ENCODE results near the gene TMEM131L.
"Not testable (repeated sequence)": the region's sequence is repeated elsewhere in the genome, so short reads cannot be mapped to it uniquely, and the experiment has no call there.

The TMEM131L gene

DNA sequence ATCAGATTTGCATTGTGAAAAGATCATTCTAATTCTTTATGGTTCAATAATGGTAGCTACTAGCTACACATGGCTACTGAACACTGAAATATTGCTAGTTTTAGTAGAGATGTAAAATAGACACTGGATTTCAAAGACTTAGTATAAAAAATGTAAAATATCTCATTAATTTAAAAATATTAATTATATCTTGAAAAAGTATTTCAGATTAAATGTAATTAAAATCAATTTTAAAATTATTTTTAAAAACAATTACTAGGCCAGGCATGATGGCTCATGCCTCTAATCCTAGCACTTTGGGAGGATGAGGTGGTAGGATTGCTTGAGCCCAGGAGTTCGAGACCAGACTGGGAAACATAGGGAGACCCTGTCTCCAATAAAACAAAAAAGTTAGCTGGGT is 197.5 kb downstream of the TMEM131L start:
- TF ChIP-seq, protein P1, sequence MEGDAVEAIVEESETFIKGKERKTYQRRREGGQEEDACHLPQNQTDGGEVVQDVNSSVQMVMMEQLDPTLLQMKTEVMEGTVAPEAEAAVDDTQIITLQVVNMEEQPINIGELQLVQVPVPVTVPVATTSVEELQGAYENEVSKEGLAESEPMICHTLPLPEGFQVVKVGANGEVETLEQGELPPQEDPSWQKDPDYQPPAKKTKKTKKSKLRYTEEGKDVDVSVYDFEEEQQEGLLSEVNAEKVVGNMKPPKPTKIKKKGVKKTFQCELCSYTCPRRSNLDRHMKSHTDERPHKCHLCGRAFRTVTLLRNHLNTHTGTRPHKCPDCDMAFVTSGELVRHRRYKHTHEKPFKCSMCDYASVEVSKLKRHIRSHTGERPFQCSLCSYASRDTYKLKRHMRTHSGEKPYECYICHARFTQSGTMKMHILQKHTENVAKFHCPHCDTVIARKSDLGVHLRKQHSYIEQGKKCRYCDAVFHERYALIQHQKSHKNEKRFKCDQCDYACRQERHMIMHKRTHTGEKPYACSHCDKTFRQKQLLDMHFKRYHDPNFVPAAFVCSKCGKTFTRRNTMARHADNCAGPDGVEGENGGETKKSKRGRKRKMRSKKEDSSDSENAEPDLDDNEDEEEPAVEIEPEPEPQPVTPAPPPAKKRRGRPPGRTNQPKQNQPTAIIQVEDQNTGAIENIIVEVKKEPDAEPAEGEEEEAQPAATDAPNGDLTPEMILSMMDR (IDR thresholded peaks at IDR 0.05), result no peak
- TF ChIP-seq ZFX (IDR thresholded peaks at IDR 0.05; ENCODE audit: borderline replicate concordance), result no peak

DNA sequence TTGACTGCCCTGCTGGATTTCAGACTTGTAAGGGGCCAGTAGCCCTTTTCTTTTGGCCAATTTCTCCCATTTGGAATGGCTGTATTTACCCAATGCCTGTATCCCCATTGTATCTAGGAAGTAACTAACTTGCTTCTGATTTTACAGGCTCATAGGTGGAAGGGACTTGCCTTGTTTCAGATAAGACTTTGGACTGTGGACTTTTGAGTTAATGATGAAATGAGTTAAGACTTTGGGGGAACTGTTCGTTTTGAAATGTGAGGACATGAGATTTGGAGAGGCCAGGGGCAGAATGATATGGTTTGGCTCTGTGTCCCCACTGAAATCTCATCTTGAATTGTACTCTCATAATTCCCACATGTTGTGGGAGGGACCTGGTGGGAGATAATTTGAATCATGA is 200.3 kb downstream of the TMEM131L start:
- H3K27ac ChIP-seq, result not testable (repeated sequence)

More for the DNA sequence above, 197.5 kb downstream of the TMEM131L start:
- no peak overlapping the region for H3K27ac ChIP-seq

DNA sequence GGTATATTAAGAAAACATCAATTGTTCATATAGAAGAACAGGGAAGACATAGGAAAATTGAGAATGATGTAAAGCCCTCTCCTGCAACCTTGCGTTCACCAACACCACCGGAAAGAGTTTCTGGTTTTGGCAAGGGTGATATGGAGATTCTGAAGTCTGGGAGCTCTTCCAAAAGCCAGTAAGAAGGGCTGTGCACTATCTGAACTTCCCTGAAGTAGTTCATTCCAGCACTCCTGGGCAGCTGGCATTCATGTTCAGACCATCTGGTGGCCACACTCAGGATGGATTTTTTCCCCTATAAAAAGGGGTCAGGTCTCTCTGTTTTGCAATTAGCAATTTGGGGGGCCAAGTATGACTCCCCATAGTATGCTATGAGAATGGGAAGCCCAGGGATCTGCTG is 202.5 kb downstream of the TMEM131L start:
- H3K27ac ChIP-seq, result no peak overlapping the region
- TF ChIP-seq ZFX (IDR thresholded peaks at IDR 0.05; ENCODE audit: borderline replicate concordance), result no peak
- TF ChIP-seq, protein P1 (IDR thresholded peaks at IDR 0.05), result no peak

DNA sequence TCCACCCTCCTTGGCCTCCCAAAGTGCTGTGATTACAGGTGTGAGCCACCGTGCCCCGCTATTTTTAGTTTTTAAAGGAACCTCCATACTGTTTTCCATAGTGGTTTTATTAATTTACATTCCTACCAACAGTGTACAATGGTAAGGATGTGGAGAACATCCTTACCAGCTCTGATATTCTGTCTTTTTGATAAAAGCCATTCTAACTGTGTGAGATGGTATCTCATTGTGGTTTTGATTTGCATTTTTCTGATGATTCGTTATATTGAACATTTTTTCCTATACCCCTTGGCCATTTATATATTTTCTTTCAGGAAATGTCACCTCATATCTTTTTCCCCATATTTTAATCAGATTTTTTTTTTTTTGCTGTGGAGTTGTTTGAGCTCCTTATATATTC is 203.7 kb downstream of the TMEM131L start:
- TF ChIP-seq ZFX (IDR thresholded peaks at IDR 0.05; ENCODE audit: borderline replicate concordance), result no peak
- TF ChIP-seq, protein P1 (IDR thresholded peaks at IDR 0.05), result no peak
- H3K27ac ChIP-seq, result no peak overlapping the region

DNA sequence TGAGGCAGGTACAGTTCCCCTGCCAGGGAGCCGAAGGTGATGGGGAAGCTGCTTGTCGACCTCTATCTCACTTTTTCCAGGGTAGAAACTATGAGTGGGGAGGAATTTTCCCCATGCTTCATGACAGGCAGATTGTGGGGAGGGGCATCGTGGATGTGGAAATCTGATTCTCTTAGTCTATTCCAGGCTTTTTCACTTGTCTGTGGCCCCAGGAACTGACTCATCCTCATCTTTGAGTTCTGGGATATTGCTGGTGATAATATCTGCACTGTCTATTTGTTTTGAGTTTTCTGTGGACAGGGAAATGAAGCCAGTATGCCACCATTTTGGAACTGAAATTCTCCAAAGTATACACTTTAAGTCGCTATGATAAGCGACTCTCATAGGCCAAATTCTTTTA is 210.3 kb downstream of the TMEM131L start:
- TF ChIP-seq ZFX (IDR thresholded peaks at IDR 0.05; ENCODE audit: borderline replicate concordance), result no peak
- TF ChIP-seq, protein P1 (IDR thresholded peaks at IDR 0.05), result no peak
- H3K27ac ChIP-seq, result no peak overlapping the region

DNA sequence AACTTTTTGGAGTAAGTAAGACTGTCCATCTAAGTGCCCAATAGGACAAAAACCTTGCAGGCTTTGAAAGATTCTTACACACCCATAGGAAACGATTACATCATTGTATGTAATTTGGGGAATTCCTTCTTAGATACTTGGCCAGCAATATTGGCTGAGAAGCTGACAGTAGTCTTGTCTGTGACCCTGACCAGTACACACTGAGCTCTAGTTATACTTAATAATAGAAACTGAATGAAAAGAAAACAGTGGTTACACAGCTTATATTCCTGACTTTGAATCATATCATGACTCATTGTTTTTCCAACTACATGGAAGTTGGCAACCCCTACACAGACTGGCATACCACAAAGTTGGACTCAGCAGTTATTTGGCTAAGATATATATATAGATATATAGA is 210.8 kb downstream of the TMEM131L start:
- H3K27ac ChIP-seq, result no peak overlapping the region
- TF ChIP-seq, protein P1 (IDR thresholded peaks at IDR 0.05), result no peak

DNA sequence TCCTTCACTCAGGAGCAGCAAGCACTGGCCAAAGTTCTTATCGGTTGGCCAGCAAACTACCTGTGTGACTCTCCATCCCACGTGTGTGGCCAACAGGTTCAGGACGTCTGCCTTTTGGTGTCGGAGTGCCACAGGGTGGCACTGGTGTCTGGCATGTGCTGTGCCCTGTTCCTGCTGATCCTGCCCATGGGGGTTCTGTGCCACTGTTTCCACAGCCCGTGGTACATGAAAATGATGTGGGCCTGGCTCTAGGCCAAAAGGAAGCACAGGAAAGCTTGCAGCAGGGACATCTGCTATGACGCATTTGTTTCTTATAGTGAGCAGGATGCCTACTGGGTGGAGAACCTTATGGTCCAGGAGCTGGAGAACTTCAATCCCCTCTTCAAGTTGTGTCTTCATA is 213.3 kb downstream of the TMEM131L start:
- no peak for TF ChIP-seq ZFX (IDR thresholded peaks at IDR 0.05; ENCODE audit: borderline replicate concordance)
- TF ChIP-seq, protein P1 (IDR thresholded peaks at IDR 0.05), result no peak
- no peak overlapping the region for H3K27ac ChIP-seq

DNA sequence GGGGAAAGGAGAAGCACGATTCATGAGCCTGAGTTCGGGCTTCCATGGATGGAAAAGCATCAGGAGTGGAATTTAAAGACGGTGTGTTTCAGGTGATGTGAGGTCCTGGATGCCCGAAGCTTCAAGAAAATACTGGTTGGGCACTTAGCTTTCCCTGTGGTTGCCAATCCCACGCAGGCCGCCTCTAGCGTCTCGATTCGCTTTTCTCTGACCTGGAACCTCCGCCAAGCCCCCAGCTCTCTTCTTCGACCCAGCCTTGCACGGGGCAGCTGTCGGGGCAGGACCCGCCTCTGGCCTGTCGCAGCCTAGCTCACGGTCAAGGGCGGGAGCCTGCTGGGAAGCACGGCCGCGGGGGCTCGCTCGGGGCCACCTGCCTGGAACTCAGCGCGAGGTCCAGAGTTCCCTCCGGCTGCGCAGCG is 217.6 kb downstream of the TMEM131L start:
- H3K27ac ChIP-seq, result no peak overlapping the region
- TF ChIP-seq ZFX (IDR thresholded peaks at IDR 0.05; ENCODE audit: borderline replicate concordance), result no peak
- TF ChIP-seq, protein P1 (IDR thresholded peaks at IDR 0.05), result no peak
